ENCODE measurements around the gene BAIAP2.

BAIAP2 gene

GRCh38 chr17:80997424-80998117, 37.4 kb upstream of the BAIAP2 start:
- TF ChIP-seq TAF1 (IDR thresholded peaks at IDR 0.05; ENCODE audit: low read depth) (no peak), USF1 (IDR thresholded peaks at IDR 0.05) (no peak), TCF12 (IDR thresholded peaks at IDR 0.05; ENCODE audit: low read depth) (no peak), YY1 (IDR thresholded peaks at IDR 0.05; ENCODE audit: low read depth) (no peak), CEBPB (IDR thresholded peaks at IDR 0.05) (no peak)

- TF ChIP-seq ZBTB7A (IDR thresholded peaks at IDR 0.05; ENCODE audit: low read depth) (no peak), TCF12 (IDR thresholded peaks at IDR 0.05; ENCODE audit: low read depth) (no peak), USF1 (IDR thresholded peaks at IDR 0.05) (no peak), MAX (IDR thresholded peaks at IDR 0.05) (no peak), CEBPB (IDR thresholded peaks at IDR 0.05) (no peak), EGR1 (IDR thresholded peaks at IDR 0.05) (no peak), RAD21 (IDR thresholded peaks at IDR 0.05; ENCODE audit: low read depth) (no peak), NFIC (IDR thresholded peaks at IDR 0.05) (no peak), EP300 (IDR thresholded peaks at IDR 0.05; ENCODE audit: borderline replicate concordance) (no peak), YY1 (IDR thresholded peaks at IDR 0.05; ENCODE audit: low read depth) (no peak), REST (IDR thresholded peaks at IDR 0.05; ENCODE audit: low read depth) (no peak), FOXM1 (IDR thresholded peaks at IDR 0.05; ENCODE audit: borderline replicate concordance, low read depth) (no peak), CREB1 (IDR thresholded peaks at IDR 0.05; ENCODE audit: low read depth) (no peak), TAF1 (IDR thresholded peaks at IDR 0.05; ENCODE audit: low read depth) (no peak), TEAD4 (IDR thresholded peaks at IDR 0.05) (no peak)
These were observed 36.7 kb upstream of the BAIAP2 start for GRCh38 chr17:80998118-80998747.

GRCh38 chr17:80998748-80999535, 36.0 kb upstream of the BAIAP2 start:
- no peak for TF ChIP-seq RAD21 (IDR thresholded peaks at IDR 0.05; ENCODE audit: low read depth)
- TF ChIP-seq ZBTB7A (IDR thresholded peaks at IDR 0.05; ENCODE audit: low read depth), result no peak

- TF ChIP-seq TAF1 (IDR thresholded peaks at IDR 0.05; ENCODE audit: low read depth), result no peak
- no peak for TF ChIP-seq CEBPB (IDR thresholded peaks at IDR 0.05)
- TF ChIP-seq ZBTB7A (IDR thresholded peaks at IDR 0.05; ENCODE audit: low read depth), result no peak
- TF ChIP-seq EGR1 (IDR thresholded peaks at IDR 0.05), result no peak
- TF ChIP-seq REST (IDR thresholded peaks at IDR 0.05; ENCODE audit: low read depth), result no peak
- TF ChIP-seq TEAD4 (IDR thresholded peaks at IDR 0.05), result no peak
- no peak for TF ChIP-seq EP300 (IDR thresholded peaks at IDR 0.05; ENCODE audit: borderline replicate concordance)
- TF ChIP-seq CREB1 (IDR thresholded peaks at IDR 0.05; ENCODE audit: low read depth), result no peak
- no peak for TF ChIP-seq USF1 (IDR thresholded peaks at IDR 0.05)
- TF ChIP-seq RAD21 (IDR thresholded peaks at IDR 0.05; ENCODE audit: low read depth), result no peak
- no peak for TF ChIP-seq NFIC (IDR thresholded peaks at IDR 0.05)
- no peak for TF ChIP-seq TCF12 (IDR thresholded peaks at IDR 0.05; ENCODE audit: low read depth)
- no peak for TF ChIP-seq YY1 (IDR thresholded peaks at IDR 0.05; ENCODE audit: low read depth)
- TF ChIP-seq MAX (IDR thresholded peaks at IDR 0.05), result no peak
- TF ChIP-seq FOXM1 (IDR thresholded peaks at IDR 0.05; ENCODE audit: borderline replicate concordance, low read depth), result no peak
These were observed 35.2 kb upstream of the BAIAP2 start for GRCh38 chr17:80999536-81000333.

All from Ishikawa (cell line).